ENCODE results near the gene CHEK1.
"Not testable (repeated sequence)": the region's sequence is repeated elsewhere in the genome, so short reads cannot be mapped to it uniquely, and the experiment has no call there.

CHEK1 gene

DNA sequence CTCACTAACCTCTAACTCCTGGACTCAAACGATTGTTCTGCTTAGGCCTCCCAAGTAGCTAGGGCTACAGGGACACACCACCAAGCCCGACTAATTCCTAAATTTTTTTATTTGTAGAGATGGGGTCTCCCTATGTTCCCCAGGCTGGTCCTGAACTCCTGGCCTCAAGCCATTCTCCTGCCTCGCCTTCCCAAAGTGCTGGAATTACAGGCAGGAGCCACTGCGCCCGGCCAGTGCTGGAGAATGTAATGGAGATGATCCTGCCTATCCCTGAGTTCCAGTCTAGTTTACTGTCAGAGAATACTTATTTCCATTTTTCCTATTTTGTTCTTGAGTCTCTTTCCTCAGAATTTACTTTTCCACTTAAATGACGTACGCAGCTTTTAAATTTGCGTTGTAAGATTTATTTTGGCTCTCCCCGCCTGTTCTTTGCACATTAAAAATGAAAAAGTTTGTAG is at the start of gene CHEK1:
TSS of gene CHEK1 (plus strand) at position 408 of the 458 bp plus-strand sequence. CDS start 1,606 bp downstream, outside the sequence.
- DNase-seq = no peak

GRCh38 chr11:125577181-125577580 is 47.8 kb upstream of the CHEK1 start:
- DNase-seq = not testable (repeated sequence)

GRCh38 chr11:125578783-125579182 is 46.2 kb upstream of the CHEK1 start:
- no peak for DNase-seq

DNA sequence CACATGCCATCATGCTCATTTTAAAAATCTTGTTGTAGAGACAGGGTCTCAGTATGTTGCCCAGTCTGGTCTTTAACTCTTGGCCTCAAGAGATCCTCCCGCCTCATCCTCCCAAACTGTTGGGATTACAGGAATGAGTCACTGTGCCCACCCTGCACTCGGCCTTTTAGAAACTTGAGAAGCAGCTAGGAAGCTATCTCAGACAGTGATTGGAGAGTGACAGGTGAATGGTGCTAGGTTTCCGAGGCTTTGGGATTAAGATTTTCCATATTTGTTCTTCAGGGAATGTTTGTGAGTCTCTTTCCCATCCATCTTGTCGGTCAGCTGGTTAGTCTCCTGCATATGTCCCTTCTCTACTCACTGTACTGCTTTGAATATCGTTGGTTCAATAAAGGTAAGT is 45.2 kb upstream of the CHEK1 start:
- DNase-seq = no peak

DNA sequence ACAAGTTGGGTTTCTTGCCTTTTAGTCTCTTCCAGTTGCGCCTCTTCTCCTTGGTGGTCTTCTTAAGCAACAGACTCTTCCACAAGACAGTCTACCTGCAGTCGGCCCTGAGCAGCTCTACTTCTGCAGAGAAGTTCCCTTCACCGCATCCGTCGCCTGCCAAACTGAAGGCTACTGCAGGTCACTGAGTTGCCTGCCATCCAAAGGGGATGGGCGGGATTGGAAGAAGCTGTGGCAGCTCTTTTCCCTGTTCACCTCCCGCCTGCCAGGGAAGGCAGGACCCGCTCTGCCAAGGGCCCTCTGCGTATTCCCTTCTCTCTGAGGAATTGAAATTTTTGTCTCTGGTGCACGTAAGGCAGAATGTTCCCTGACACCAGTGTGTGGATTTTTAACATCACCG is 41.5 kb upstream of the CHEK1 start:
- no peak for DNase-seq

DNA sequence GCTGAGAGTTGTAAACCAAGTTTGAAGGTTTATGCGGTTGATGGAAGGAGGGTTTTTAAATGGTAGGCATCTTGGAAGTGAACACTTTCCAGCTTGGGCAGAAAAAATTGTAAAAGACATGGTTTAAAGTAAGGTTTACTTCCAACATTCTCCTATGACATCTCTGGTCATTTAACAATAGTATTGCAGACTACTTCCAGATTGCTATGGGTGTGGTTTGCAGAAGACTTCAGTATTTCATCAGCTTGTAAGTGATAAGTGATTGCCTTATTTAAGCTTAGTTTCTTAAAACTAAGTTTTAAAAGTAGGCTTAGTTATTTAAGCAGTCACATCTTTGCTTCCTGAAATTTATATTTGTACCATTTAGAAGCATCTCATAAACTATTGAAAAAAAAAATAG is 39.5 kb upstream of the CHEK1 start:
- no peak for DNase-seq

- no peak for DNase-seq
These were observed 38.3 kb upstream of the CHEK1 start for GRCh38 chr11:125586623-125587022.

GRCh38 chr11:125587480-125587879 is 37.5 kb upstream of the CHEK1 start:
- no peak for DNase-seq

- DNase-seq = no peak
These were observed 36.5 kb upstream of the CHEK1 start for GRCh38 chr11:125588505-125588904.

DNA sequence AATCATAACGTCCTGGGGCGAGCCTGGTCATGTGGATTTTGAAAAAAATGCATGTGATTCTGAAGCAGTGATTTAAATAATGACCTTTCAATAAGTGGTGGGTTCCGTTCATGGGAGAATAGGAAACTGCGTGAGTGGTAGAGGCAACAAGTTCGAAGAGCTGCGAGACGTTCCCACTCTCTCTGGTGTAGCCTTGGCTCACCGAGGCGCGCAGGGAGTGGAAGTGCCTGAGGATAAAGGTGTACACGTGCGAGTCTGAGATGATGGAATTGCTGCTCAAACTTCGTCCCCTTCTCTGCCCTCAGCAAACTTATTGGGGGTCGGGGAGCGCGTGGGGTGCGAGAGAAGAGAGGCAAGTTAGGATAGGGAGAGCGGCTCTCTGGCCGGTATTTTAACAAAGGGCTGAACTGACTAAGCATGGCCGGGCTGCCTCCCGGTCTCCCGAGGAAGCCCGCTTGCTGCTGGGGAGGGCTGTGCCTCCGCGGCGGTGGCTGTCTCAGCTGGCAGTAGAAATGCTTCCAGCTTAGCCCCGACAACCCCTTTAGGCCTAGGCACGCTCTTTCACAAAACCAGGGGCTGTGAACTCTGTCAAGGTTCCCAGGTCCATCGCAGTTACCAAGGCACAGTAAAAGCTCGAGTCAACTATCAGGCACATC is 33.2 kb upstream of the CHEK1 start:
- DNase-seq = peak; percentile 81

DNA sequence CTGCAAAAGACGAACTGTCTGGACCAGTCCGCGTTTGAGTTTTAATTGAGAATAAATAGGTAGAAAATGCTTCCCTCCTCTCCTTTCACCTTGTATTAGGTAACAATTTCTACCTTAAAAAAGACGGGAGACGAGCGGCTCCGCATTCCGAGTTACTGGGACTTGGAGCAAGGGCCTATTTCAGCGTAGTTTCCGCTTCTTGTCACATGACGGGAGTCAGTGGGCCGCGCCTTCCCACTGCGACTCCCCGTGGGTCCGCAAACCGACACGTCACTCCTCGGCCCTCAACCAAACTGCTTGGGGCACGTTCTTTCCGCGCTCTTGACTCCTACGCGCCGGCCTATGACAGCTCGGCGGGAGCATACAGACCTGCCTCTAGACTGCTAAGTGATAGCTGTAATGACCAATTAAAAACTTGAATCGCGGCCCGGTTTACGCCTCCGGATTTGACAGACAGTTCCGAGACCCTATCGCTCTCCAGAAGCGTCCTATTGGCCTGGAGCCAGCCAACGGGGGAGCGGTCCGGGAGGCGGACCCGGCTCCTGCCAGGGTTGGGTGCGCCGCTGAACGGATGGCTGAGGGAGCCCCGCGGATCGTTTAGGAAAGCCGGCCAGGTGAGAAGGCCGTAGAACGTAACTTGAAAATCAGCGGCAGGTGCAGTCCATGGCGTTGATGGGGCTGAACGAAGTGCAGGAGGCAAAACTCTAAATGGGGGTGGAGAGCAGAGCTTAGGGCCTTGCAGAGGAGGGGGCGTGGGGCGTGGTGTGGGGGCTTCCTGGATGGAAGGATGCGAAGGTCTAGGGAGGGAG is 32.5 kb upstream of the CHEK1 start, which contains the start of gene STT3A:
TSS of gene STT3A (plus strand) at position 548 of the 809 bp plus-strand sequence. CDS start 3,064 bp downstream, outside the sequence.
- DNase-seq = peak; percentile 99

- DNase-seq = no peak
These were observed 31.7 kb upstream of the CHEK1 start for GRCh38 chr11:125593114-125593820.

GRCh38 chr11:125594958-125595357 is 30.0 kb upstream of the CHEK1 start:
- no peak for DNase-seq

- no peak for DNase-seq
These were observed 24.3 kb upstream of the CHEK1 start for GRCh38 chr11:125600663-125601062.

DNA sequence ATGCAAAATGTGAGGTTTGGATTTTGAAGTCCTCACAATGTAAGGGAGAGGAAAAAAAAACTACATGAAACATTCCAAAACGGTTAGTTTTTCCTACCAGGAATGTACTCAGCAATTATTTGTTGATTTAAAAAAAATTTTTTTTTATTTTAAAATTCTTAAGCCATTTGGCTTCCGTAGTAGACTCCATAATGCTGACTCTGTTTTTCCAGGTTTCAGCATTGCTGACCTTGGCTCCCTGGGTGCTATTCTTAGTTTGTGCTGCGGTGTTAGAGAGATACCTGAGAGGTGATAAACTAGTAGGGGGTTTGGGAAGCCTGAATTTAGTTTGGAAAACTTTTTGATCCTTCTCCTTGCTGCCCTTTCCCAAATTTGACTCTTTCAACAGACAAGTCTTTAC is 21.8 kb upstream of the CHEK1 start:
- no peak for DNase-seq

DNA sequence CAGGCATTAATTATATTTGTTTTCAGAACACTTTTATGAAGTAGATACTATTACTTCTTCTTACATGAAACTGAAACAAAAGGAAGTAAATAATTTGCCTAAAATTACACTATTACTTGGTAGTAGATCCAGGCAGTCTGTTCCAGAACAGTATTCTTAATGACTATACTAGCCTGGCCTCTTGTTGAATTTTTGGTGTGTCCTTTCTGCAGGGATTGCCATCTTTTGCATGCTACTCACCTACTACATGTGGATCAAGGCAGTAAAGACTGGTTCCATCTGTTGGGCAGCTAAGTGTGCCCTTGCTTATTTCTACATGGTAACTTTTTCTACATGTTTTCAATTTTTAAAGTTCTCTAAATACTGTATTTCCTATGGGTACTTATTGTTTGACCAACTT is 19.5 kb upstream of the CHEK1 start:
- no peak for DNase-seq

DNA sequence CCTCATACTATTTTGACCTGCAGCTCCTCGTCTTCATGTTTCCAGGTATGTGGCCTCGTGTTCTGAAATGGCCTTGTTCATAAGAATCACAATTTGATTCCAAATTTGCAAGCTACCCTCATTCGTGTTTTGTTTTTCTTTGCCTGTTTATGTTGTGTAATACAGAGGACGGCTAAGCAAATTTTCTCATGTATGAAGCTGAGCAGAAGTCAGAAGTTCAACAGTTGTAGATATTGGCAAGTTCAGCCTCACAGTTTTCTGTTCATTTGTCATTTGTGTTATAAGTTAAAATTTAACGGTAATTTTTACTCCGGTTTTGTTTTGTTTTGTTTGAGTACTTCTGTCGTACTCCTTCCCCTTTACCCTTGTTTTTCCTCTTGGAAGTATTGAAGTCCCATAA is 15.4 kb upstream of the CHEK1 start:
- no peak for DNase-seq

GRCh38 chr11:125618383-125618782 is 6.6 kb upstream of the CHEK1 start:
- no peak for DNase-seq

- no peak for DNase-seq
These were observed 3.0 kb upstream of the CHEK1 start for GRCh38 chr11:125621995-125622394.

DNA sequence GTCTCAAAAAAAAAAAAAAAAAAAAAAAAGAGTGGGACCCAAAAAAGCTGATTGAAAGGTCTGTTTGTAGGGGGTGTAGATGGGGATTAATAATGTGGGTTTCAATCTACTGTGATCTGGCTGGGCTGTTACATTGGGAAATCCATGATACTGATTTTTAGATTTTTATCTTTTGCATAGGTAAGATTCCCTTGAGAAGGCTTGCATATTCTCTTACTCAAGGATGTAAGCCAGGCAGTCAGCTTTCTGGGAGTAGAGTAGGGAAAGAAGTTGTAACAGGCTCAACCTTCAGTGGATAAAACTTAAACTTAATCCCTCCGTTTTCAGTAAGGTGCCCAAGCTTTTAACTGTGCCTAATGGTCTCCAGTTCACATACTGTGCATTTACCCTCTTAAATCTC is 1.9 kb upstream of the CHEK1 start:
- no peak for DNase-seq

DNA sequence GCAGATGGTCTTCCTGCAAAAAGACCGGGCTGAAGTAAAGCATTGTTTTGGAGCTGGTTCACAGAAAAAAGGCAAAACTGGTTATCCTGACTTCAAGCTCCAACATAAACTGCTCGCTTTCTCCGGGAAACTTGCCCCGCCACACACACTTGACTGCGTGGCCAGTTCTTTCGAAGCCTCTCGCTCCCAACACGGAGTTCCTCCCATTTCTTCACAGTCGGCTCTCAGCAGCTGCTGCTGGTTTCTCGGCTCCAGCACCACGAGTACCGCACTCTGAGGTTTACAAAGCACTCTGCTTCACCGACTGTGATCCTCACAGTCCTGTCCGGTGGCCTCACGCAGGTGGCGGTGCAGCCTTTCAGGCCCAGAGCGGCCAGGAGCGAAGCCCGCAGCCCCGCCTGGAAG is 264 bp downstream of the CHEK1 start:
- no peak for DNase-seq

DNA sequence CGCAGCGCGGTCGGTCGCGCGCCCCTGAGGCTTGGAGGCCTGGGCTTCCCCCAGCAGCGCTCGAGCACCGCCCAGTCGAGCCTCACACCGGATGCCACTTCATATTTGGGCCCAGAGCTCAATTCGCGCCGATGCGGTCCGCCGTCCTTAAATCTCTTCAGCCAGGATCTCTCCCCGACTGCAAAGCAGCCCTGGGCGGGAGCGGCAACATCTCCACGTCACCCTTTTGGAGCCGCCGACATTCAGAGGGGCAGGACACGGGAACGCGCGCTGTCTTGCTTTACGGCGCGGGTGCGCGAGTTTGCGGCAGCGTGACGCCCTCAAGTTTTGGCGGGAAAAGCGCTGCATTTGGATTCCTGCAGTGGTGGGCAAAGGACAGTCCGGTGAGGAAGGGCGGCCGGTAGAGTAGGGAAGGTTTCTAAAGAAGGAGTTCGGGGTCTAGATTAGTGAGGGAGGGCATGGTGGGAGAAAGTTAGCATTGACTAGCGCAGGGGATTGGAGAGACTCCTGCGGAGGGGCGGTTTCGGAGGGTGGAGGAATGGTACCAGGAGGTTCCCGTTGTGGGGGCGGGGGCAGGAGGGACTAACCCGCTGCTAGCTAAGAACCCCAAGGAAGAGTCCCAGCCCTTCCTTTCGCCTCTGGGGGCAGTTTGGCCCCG is 796 bp downstream of the CHEK1 start:
- peak; percentile 95 for DNase-seq

Measured in activated effector memory CD4-positive, alpha-beta T cell treated with anti-CD3 and anti-CD28 coated beads, Interleukin-2, amount 50 U/mL, for 16 hours (primary cell).